Stomach (tissue), 4 donors: Measurements from ENCODE around the gene RPUSD4.

Source experiments
- CTCF ChIP-seq, 7 experiments: fragments of 450-650 bp in 4 of 7; fragments of 200-600 bp in 3 of 7; sonication (generic) in 3 of 7; IDR thresholded peaks; one replicate each; pipeline ENCODE4 v1.5.1; 2016 to 2019; ENCODE audit warnings: antibody characterized with exemption in 7 of 7, control low read depth in 2 of 7, mild to moderate bottlenecking in 1 of 7
- EP300 ChIP-seq: sonication (generic); formaldehyde crosslinking; IDR thresholded peaks from one replicate; pipeline ENCODE4 v1.6.1; 2017; ENCODE audit warnings: antibody characterized with exemption
- POLR2A ChIP-seq, 4 donors: fragments of 450-650 bp; IDR thresholded peaks; one replicate each; pipeline ENCODE4 v1.6.1; 2016; ENCODE audit warnings: antibody characterized with exemption in 4 of 4, control low read depth in 2 of 4, mild to moderate bottlenecking in 1 of 4, moderate library complexity in 1 of 4
- POLR2AphosphoS5 ChIP-seq, 3 donors: sonication (generic); formaldehyde crosslinking; IDR thresholded peaks; one replicate each; pipeline ENCODE4 v1.6.1; 2016; ENCODE audit warnings: antibody characterized with exemption in 3 of 3

GRCh38 chr11:126152152-126152551 lies 59.3 kb downstream of the RPUSD4 start:
- TF ChIP-seq CTCF (IDR thresholded peaks at IDR 0.05) (no peak), POLR2A (IDR thresholded peaks at IDR 0.05) (no peak), EP300 (no peak), POLR2AphosphoS5 (IDR thresholded peaks at IDR 0.05) (no peak)
